ENCODE data around the gene PANK3.

DNA sequence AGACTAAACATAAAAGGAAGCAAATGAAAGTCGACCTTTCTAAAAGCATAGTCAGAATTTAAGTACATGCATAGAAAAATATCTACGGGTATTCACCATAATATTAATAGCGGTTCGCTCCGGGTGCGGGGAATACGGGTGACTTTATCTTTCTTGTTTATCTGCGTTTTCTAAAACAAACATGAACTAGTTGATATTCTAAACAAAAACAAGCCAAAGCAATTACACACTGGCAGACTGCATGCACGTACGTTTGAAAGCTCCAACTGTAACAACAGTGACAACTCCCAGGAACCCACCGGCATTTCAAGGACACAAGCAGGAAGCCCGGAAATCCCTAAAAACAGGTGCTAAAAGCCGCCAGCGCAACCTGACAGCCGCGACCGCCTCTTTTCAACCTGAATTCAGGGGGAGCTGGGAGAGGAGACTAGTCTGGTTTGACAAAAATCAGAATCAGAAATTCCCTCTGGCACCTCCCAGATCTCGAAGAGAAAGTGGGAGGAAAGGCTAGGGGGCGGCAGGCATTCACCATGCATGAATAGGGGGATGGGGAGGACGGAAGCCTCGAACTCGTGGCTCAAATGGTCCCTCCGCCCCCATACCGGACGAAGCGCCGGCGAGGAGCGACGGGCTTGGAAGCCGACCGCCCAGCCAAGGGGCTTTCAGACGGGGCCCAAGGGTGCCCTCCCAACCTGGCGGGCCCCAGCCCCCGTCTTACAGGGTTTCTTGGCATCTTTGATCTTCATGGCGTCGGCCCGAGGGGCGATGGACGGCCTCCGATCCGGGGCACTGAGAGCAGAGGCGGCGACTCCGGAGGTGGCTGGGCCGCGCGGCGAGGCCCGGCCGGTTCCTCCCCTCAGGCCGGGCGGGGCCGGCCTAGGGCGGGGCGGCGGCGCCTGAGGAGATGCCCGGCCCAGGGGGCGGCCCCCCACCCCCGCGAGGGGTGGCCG, at the start of gene PANK3:
- TF ChIP-seq EZH2 (IDR thresholded peaks at IDR 0.05; ENCODE audit: insufficient read depth, low read length): no peak
- TF ChIP-seq, protein P1, sequence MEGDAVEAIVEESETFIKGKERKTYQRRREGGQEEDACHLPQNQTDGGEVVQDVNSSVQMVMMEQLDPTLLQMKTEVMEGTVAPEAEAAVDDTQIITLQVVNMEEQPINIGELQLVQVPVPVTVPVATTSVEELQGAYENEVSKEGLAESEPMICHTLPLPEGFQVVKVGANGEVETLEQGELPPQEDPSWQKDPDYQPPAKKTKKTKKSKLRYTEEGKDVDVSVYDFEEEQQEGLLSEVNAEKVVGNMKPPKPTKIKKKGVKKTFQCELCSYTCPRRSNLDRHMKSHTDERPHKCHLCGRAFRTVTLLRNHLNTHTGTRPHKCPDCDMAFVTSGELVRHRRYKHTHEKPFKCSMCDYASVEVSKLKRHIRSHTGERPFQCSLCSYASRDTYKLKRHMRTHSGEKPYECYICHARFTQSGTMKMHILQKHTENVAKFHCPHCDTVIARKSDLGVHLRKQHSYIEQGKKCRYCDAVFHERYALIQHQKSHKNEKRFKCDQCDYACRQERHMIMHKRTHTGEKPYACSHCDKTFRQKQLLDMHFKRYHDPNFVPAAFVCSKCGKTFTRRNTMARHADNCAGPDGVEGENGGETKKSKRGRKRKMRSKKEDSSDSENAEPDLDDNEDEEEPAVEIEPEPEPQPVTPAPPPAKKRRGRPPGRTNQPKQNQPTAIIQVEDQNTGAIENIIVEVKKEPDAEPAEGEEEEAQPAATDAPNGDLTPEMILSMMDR (IDR thresholded peaks at IDR 0.05; ENCODE audit: insufficient read depth, low read depth, low read length): no peak

Measured in astrocyte (in vitro differentiated cells and primary cell).